Hindlimb muscle (tissue), 1 donor: ENCODE results near the gene SAXO1. TPM values are rescaled to one million over a fixed set of nuclear protein-coding genes. Genes with fewer than 3 reads are reported as not detected.
"Not testable (repeated sequence)": the region's sequence is repeated elsewhere in the genome, so short reads cannot be mapped to it uniquely, and the experiment has no call there.

Experiments used
- DNase-seq: peaks from one replicate; pipeline ENCODE4 v3.0.0-alpha.2; 2013
- polyA plus RNA-seq: library from polyadenylated mRNA; unstranded; fragments of 120-200 nt; gene quantifications from one replicate; pipeline ENCODE4 v1.2.1, GENCODE V29; 2013; ENCODE audit not compliant: insufficient read length

Gene SAXO1, protein sequence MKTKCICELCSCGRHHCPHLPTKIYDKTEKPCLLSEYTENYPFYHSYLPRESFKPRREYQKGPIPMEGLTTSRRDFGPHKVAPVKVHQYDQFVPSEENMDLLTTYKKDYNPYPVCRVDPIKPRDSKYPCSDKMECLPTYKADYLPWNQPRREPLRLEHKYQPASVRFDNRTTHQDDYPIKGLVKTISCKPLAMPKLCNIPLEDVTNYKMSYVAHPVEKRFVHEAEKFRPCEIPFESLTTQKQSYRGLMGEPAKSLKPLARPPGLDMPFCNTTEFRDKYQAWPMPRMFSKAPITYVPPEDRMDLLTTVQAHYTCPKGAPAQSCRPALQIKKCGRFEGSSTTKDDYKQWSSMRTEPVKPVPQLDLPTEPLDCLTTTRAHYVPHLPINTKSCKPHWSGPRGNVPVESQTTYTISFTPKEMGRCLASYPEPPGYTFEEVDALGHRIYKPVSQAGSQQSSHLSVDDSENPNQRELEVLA
- polyA plus RNA-seq, result 0.06 TPM

DNA sequence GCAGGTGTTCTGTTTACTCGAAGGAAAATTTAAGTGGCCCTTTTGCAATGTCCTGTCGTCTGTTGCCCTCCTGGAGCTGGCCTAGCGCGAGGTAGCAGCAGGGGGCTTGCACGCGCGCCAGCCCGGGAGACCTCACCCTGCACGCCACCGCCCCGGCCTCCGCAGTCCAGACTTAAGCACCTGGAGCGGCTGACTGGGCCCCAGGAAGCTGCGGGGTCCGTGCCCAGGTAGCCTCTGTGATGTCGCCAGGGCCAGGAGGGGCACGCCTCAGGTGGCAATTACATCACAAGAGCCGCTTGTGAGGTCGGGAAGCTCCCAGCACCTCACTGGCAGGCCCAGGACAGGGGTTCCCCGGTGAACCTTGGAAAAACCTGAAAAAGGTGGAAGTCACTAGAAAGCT, at the start of gene SAXO1:
Gene SAXO1, minus strand, starts transcription at position 195 of the 400 bp plus-strand sequence. CDS start 301 bp downstream, outside the sequence.
- DNase-seq, result no peak

DNA sequence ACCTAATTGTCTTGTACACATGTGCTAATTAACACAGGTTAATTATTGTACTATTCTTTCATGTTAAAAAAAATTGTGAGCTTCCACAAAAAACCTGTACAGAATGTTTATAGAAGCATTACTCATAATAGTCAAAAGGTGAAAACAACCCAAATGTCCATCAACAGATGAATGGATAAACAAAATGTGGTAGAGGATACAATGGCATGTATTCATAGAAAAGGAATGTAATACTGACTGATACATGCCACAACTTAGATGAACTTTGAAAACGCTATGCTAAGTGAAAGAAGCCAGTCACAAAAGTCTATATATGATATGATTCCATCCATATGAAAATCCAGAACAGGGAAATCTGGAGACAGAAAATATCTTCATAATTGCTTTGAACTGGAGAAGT, 41.8 kb upstream of the SAXO1 start:
- no peak for DNase-seq

DNA sequence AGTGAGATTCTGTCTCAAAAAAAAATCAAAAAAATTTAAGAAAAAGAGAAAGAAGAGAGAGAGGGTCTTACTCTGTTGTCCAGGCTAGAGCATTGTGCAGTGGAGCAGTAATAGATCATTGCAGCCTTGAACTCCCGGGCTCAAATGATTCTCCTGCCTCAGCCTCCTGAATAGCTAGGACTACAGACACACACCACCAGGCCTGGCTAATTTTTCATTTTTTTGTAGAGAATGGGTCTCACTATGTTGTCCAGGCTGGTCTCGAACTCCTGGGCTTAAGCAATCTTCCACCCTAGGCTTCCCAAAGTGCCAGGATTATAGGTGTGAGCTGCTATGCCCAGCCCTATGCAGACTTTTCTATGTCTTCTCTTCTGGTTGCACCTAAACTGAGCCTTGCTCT, 41.2 kb upstream of the SAXO1 start:
- DNase-seq, result no peak

DNA sequence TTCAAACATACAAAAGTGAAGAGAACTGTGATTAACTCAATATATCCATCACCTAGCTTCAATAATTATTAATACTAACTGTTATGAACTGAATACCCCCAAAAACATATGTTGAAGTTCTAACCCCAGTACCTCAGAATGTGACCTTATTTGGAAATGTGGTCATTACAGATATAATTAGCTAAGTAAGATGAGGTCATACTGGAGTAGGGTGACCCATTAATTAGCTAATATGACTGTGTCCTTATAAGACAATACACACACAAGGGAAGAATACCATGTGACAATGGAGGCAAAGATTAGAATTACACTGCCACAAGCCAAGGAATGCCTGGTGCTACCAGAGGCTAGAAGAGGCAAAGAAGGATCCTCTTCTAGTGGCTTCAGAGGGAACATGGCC, 24.0 kb upstream of the SAXO1 start:
- DNase-seq, result no peak

DNA sequence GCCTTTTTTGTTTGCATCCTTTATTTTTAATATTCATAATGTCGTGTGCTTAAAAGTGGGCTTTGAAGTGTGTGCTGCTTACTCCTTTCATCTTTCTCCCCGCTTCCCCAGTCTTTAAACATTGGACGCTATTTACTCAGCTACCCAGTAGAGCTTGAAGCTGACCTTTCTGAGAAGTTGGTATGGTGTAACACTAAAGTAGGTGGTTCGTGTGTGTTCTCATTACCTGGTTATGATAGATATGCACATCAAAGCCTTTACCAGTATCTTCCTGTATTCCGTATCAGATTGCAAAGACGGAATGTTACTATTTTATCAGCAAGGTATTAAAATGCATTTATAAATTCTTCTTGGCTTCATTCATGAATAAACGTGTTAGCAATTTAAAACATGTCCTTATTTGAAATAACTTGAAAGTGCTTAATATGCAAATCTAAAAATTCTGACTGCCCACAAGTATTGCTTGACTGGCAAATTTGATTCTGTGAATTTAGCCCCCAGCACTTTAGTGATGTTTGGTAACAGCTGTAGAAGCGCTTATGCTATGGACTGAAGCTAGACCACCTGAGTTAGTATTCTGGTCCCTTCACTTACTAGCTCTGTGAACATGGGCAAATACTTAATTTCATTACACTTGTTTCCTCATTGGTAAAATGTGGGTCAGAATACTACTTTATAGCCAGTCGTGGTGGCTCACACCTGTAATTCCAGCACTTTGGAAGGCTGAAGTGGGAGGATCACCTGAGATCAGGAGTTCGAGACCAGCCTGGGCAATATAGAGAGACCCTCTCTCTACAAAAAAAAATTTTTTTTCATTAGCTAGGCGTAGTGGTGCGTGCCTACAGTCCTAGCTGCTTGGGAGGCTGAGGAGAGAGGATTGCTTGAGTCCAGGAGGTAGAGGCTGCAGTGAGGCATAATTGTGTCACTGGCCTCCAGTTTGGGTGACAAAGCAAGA, 17.9 kb upstream of the SAXO1 start:
- DNase-seq, result no peak

DNA sequence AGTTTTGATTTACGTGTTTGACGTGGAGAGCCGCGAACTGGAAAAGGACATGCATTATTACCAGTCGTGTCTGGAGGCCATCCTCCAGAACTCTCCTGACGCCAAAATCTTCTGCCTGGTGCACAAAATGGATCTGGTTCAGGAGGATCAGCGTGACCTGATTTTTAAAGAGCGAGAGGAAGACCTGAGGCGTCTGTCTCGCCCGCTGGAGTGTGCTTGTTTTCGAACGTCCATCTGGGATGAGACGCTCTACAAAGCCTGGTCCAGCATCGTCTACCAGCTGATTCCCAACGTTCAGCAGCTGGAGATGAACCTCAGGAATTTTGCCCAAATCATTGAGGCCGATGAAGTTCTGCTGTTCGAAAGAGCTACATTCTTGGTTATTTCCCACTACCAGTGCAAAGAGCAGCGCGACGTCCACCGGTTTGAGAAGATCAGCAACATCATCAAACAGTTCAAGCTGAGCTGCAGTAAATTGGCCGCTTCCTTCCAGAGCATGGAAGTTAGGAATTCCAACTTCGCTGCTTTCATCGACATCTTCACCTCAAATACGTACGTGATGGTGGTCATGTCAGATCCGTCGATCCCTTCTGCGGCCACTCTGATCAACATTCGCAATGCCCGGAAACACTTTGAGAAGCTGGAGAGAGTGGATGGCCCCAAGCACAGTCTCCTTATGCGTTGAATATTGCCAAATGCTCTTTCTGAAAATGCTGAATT, 17.1 kb upstream of the SAXO1 start:
- peak; percentile 49 for DNase-seq

DNA sequence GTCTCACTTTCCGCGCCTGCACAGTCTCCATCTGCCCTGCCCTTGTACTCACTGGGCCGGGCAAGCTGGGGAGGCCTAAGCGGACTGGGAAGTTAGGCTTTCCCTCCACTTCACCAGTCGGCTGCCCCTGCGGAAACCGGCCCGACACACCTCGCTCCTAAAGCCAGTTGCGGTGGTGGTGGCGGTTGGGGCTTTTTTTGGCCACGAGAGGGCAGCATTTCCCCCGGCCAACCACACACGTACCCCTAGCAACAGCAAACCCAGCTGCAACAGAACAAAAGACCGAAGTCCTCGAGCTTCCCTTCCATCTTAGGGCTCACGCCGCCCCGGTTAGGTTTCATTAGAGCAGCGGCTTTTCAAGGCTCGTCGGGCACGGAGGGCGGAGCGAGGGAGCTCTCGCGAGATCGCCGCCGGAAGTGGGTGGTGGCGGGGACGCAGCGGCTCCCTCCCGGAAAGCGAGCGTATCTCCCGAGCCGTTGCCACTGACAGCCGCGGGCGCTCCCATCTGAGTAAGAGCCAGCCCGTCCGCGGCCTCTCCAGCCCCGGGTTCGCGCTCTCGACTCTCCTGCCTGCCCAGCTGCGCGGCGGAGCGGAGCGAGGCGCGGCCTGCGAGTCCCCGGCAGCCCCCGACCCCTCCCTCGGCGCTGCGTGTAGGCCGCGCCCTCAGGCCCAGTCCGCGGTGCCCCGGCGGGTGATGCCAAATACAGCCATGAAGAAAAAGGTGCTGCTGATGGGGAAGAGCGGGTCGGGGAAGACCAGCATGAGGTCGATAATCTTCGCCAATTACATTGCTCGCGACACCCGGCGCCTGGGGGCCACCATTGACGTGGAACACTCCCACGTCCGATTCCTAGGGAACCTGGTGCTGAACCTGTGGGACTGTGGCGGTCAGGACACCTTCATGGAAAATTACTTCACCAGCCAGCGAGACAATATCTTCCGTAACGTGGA, 16.2 kb upstream of the SAXO1 start, which contains the start of gene RRAGA:
Gene RRAGA, plus strand, starts transcription at position 462 of the 951 bp plus-strand sequence. Its CDS starts 233 bp downstream, at position 695.
- DNase-seq, result peak; percentile 93

DNA sequence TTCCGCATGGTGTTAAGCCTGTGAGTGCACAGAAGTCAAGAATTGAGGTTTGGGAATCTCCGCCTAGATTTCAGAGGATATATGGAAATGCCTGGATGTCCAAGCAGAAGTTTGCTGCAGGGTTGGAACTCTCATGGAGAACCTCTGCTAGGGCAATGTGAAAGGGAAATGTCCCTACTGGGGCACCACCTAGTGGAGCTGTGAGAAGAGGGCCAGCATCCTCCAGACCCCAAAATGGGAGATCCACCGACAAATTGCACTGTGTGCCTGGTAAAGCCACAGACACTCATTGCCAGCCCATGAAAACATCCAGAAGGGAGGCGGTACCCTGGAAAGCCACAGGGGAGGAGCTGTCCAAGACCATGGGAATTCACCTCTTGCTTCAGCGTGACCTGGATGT, 3.6 kb upstream of the SAXO1 start:
- DNase-seq, result no peak

DNA sequence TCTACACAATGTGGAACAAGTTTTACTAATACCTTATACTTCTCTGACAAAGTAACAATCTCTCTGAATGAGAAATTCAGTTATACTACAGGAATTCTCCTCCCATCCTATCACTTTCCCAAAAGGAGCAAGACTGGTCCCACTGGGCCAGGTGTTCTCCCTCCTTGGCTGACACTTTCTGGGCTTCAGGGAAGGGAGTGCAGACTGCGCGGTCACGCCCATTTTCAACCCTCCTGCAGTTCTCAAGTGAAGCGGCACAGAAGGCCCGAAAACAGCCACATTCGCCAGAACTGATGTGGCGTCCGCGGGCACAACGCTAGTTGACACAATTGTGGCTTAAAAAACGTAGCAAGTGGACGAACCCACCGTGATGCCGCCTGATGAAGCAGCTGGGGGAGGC, 603 bp downstream of the SAXO1 start:
- no peak for DNase-seq

DNA sequence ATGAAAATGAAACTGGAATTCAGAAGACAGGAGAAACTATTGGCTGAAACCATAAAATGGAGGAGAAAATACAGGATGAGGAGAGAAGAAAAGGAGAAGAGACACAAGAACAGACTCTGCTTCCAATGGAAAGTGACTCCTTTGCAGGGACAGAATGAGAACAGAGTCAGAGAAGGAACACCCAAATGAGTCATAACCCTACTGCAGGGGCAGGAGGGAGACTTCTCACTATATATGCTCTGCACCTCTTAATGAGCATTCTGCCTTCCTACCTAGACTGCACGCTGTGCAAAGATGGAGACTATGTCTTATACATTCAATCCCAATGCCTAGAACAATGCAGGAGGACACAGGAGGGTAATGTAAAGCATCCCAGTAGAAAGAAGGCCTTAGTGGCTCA, 2.1 kb downstream of the SAXO1 start:
- DNase-seq, result no peak

DNA sequence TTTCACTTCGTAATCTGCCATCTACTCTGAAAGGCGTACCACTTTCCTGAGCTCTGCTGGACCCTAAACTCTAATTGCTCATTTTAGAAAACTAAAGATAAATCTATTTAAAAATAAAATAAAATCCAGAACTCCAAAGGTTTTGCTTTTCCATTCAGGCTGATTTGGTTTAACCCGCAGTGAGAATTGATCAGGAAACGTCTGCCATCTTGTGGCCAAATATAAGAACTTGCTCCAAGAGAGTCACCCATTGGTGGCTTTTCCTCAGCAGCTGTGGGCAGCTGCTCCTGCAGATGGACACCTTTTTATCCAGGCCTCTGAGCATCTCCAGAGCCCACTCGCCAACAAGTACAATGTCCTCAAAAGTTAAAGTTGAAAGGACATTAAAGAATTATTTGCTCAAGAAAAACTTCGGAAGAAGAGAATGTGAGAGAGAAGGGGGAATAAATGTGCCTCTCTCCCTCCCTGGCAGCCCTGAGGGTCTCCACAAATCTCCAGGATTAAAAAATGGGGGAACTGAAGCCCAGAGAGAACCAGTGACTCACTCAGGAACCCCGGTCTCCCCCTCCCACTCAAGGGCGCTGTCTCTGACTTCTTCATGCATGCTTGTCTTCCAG, 4.1 kb downstream of the SAXO1 start:
- DNase-seq, result peak; percentile 77

DNA sequence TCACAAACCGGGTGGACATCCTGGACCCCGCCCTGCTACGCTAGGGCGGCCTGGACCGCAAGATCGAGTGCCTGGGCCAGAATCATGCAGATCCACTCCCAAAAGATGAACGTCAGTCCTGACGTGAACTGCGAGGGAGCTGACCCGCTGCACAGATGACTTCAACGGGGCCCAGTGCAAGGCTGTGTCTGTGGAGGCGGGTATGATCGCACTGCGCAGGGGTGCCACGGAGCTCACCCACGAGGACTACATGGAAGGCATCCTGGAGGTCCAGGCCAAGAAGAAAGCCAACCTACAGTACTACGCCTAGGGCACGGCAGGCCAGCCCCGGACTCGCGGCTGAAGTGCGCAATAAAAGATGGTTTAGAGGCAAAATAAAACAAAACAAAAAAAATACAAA, 5.2 kb downstream of the SAXO1 start:
- DNase-seq, result no peak

DNA sequence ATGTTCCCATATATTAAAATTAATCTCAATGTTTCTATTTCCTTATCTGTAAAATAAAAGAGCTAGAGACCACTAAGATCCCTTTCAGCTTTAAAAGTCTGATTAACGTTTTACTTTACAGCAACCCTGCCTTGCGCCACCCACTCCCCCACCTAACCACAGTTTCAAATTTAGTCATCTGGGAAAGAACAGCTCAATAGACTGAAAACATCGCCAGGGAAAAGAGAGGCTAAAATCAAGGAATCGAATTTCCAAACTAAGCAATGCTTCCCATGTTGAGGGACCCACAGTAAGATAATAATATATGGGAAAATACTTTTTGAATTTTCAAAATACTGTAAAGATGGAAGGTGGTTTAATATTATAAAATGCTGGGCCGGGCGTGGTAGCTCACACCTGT, 6.6 kb downstream of the SAXO1 start:
- no peak for DNase-seq

DNA sequence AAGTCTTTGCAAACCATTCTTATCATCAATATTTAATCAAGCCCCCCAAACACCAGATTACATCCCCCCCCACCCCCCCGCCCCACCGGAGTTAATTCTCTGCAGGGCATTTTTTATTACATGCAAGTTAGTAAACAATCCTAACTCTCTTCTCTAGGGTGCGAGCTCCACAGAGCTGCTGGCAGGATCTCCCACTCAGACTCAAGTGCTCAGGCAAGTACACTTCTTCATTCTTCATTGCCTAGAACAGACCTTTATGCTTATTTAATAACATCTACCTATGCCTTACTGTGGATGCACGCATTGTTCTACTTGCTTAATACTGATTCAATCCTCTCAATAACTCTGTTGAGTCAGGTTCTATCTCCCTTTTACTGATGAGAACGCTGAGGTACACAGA, 9.9 kb downstream of the SAXO1 start:
- no peak for DNase-seq

DNA sequence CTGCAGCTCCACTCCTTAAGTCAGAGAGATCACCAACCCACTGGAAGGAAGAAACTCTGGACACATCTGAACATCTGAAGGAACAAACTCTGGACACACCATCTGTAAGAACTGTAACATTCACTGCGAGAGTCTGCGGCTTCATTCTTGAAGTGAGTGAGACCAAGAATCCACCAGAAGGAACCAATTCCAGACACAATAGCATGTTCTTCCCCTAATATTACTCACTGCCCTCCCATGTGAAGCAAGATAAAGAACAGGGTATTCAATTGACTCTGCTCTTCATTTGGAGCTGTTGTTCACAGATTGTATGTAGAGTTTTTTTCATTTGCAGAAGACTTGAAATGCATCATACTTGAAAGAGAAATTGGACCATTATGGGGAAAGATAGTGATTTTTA, 10.8 kb downstream of the SAXO1 start:
- no peak for DNase-seq

DNA sequence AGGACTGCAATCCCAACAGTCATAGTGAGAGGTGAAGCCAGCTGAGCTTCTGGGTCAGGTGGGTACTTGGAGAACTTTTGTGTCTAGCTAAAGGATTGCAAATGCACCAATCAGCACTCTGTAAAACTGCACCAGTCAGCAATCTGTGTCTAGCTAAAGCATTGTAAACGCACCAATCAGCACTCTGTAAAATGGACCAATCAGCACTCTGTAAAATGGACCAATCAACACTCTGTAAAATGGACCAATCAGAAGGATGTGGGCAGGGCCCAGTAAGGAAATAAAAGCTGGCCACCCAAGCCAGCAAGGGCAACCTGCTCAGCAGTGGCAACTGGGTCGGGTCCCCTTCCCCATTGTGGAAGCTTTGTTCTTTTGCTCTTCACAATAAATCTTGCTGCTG, 11.4 kb downstream of the SAXO1 start:
- DNase-seq, result not testable (repeated sequence)

DNA sequence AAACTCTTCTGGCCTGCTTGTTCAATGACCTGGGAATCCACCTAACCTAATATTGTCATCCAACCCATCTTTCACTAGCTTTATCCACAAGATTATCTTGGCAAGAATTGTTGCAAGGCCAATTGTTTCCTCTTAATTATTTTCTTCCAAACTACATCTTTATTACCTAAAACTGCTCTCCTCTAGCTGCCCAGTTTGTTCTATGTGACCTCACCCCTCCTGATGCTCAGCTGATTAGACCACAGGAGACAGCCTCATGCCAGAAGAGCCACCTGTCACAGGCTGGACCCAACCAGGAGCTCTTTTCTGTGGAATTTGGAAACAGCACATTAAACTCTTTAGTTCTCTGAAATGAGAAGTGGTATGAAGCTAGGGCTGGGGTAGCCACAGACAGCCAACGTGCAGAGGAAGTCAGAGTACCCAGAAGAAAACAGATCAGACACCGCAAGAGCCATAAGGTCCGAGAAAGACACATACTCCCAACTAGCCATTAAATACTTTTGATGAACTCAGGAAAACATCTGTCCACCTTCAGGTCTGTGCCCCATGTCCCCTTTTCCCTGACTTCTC, 12.0 kb downstream of the SAXO1 start:
- DNase-seq, result no peak

DNA sequence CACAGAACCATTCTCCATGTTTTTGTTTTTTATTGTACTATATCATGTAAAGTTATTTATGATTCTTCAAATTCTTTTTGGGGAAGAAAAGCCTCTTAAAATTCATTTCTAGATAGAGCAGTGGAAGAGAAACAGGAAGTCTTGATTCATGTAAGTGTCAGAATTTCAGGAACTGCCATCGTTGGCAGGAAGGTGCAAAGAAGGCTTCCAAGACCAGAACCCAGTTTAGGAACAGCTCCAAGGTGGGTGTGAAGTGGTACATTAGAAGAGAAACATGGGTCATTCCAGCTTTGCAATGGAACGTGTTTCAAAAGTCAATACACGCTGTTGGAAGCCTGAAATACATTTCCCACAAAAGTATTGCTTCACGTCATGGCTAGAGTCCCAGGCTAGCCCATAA, 14.8 kb downstream of the SAXO1 start:
- no peak for DNase-seq

DNA sequence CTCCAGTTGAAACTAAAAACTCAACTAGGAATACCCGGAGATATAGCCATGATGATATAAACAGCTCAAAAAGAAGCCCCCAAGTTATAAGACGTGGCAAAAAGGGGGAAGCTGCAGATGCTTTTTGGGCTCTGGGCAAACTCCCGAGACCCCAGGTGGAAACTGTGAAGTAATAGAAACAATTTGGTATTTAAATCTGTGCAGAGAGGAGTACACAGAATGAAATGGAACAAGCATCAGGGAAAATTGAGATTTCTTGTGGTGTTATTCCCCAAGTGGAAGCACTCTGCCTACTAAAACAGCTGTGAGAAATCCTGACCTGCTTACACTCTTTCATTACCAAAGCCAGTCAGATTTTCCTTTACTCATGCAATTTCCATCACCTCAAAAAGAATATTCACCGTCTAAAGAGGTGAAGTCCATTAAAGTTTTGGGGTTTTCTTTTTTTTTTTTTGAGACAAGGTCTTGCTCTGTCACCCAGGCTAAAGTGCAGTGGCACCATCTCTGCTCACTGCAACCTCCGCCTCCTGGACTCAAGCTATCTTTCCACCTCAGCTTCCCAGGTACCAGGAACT, 23.5 kb downstream of the SAXO1 start:
- DNase-seq, result peak; percentile 66

DNA sequence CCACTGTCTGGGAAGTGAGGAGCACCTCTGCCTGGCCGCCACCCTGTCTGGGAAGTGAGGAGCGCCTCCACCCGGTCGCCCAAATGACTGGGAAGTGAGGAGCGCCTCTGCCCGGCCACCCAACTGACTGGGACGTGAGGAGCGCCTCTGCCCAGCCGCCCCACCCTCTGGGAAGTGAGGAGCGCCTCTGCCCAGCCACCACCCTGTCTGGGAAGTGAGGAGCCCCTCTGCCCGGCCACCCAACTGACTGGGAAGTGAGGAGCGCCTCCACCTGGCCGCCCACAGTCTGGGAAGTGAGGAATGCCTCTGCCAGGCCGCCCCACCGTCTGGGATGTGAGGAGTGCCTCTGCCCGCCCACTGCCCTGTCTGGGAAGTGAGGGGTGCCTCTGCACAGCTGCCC, 32.9 kb downstream of the SAXO1 start:
- no peak for DNase-seq
